Parathyroid adenoma (tissue), 2 donors: Measurements from ENCODE around the gene FGF11.

Experiments
- H2AFZ ChIP-seq: fragments of 300-600 bp; sonication (generic); one replicate; pipeline ENCODE4 v1.7.0; 2017; ENCODE audit warnings: antibody characterized with exemption, mild to moderate bottlenecking
- H3K27ac ChIP-seq: fragments of 300-600 bp; sonication (generic); one replicate; pipeline ENCODE4 v1.7.0; 2017
- H3K27me3 ChIP-seq: fragments of 300-600 bp; sonication (generic); one replicate; pipeline ENCODE4 v1.7.0; 2017; ENCODE audit warnings: low read length; ENCODE audit not compliant: control insufficient read depth, insufficient read depth
- H3K36me3 ChIP-seq: fragments of 300-600 bp; sonication (generic); one replicate; pipeline ENCODE4 v1.7.0; 2017; ENCODE audit warnings: low read length; ENCODE audit not compliant: control insufficient read depth, insufficient read depth
- H3K4me1 ChIP-seq: fragments of 300-600 bp; sonication (generic); one replicate; pipeline ENCODE4 v1.7.0; 2017; ENCODE audit warnings: control low read depth
- H3K4me2 ChIP-seq: fragments of 300-600 bp; sonication (generic); one replicate; pipeline ENCODE4 v1.7.0; 2017; ENCODE audit warnings: low read length
- H3K4me3 ChIP-seq: fragments of 300-600 bp; sonication (generic); one replicate; pipeline ENCODE4 v1.7.0; 2017; ENCODE audit warnings: low read depth, low read length
- H3K79me2 ChIP-seq: fragments of 300-600 bp; sonication (generic); one replicate; pipeline ENCODE4 v1.7.0; 2017; ENCODE audit warnings: control low read depth
- H3K9ac ChIP-seq: fragments of 300-600 bp; sonication (generic); one replicate; pipeline ENCODE4 v1.7.0; 2017; ENCODE audit warnings: mild to moderate bottlenecking
- H3K9me3 ChIP-seq: fragments of 300-600 bp; sonication (generic); one replicate; pipeline ENCODE4 v1.7.0; 2017; ENCODE audit warnings: low read length; ENCODE audit not compliant: control insufficient read depth
- CTCF ChIP-seq: fragments of 300-600 bp; sonication (generic); IDR thresholded peaks from one replicate; pipeline ENCODE4 v1.7.0; 2017; ENCODE audit warnings: antibody characterized with exemption, mild to moderate bottlenecking
- donor health status: primary hyperparathyroidism.

Gene FGF11

DNA sequence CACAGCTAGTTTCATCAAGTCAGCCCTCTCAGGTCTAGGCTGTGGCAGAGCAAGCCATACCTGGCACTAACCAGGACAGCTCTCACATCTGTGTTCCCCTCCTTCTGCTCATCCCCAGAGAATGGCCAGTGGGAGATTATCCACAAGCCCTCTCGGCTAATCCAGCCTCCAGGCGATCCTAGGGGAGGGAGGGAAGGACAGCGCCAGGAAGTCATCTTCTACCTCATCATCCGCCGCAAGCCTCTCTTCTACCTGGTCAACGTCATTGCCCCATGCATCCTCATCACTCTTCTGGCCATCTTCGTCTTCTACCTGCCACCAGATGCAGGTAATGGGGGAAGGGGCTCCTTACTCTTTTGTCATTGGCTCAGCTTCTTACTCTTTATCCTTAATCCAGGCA, 9.1 kb downstream of the FGF11 start:
- Histone ChIP-seq H3K4me1 (peaks cover 12% of the 10 kb centered on the region), H3K9ac (no peak overlapping the region), H3K36me3 (no peaks in the 10 kb centered on the region)

DNA sequence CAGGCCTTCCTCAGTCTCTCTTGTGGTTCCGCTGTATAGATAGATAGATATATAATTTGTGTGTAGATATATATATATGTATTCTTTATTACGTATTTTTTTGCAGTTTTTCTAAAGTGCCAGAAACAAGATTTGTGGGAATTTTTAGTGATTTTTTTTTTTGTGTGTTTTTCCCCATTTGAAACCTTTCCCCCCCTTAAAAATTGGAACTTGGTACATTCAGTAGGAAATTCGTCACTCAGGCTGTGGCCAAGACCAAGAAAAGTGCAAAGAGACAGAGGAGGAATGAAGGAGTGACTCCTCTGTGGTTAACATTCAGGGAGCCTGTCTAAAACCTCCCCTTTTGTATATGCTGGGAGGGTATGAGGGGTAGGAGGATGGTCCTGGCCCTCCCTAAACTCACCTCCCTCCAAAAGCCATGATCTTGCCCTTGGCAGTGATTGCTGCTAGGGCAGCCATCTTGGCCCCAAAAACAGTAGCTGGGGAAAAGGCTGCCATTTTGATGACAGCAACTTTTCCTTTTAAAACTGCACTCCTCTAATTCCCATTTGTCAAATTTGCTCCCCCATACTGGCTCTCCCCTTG, 20.7 kb downstream of the FGF11 start:
- Histone ChIP-seq H3K27me3 (no peaks in the 10 kb centered on the region), H3K4me3 (no peak overlapping the region), H3K36me3 (no peaks in the 10 kb centered on the region), H3K9me3 (no peaks in the 10 kb centered on the region), H2AFZ (no peak overlapping the region), H3K9ac (no peak overlapping the region), H3K79me2 (peaks cover 26% of the 10 kb centered on the region), H3K4me2 (no peak overlapping the region), H3K4me1 (no peaks in the 10 kb centered on the region), H3K27ac (peak overlapping the region; percentile 33)
- TF ChIP-seq CTCF: no peak

More for the DNA sequence above, 9.1 kb downstream of the FGF11 start:
- Histone ChIP-seq H3K4me2 (no peak overlapping the region), H3K79me2 (no peaks in the 10 kb centered on the region), H3K27me3 (no peaks in the 10 kb centered on the region), H3K27ac (no peak overlapping the region), H3K9me3 (no peaks in the 10 kb centered on the region), H3K4me3 (no peak overlapping the region), H2AFZ (no peak overlapping the region)
- no peak for TF ChIP-seq CTCF

DNA sequence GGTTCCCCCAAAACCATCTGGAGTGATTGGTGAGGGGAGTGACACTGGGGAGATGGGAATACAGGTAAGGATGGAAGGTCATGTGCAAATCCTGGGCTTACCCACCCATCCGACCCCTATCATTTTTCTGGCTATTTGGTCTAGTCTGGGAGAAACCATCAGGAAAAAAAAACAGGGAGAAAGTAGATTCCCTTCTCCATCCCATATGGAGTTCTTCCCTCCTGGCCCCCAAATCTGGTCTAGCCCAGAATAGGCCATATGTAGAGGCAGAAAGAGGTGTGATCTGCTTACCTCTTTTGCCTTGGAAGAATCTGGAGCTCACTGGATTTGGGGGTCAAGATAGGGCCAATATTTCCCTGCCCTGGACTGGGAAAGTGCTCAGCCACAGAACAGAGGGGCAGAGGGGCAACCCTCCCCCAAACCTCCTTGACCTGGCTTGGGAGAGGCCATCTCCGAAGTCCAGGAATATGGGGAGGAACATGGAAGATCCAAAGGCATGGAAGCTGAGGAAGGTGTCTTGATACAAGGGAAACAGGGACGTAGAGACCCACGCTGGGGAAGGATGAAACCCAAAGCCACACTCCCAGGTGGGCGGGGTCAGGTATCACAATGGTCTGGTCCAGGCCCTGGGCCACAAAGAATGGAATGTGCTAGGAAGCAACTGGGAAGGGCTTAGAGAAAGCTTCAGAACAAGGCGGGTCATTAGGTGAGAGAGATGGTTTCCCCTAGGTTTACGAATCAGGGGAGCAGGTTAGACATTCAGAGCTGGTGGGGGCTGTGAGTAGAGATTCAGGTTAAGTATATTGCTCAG, 21.7 kb downstream of the FGF11 start:
- TF ChIP-seq CTCF: no peak
- H3K9ac ChIP-seq: no peak overlapping the region
- no peak overlapping the region for H3K4me3 ChIP-seq
- H2AFZ ChIP-seq: no peak overlapping the region
- no peaks in the 10 kb centered on the region for H3K27me3 ChIP-seq
- H3K27ac ChIP-seq: peak overlapping the region; percentile 33
- H3K4me1 ChIP-seq: peaks cover 1% of the 10 kb centered on the region
- no peaks in the 10 kb centered on the region for H3K9me3 ChIP-seq
- peaks cover 33% of the 10 kb centered on the region for H3K79me2 ChIP-seq
- no peaks in the 10 kb centered on the region for H3K36me3 ChIP-seq
- no peak overlapping the region for H3K4me2 ChIP-seq

DNA sequence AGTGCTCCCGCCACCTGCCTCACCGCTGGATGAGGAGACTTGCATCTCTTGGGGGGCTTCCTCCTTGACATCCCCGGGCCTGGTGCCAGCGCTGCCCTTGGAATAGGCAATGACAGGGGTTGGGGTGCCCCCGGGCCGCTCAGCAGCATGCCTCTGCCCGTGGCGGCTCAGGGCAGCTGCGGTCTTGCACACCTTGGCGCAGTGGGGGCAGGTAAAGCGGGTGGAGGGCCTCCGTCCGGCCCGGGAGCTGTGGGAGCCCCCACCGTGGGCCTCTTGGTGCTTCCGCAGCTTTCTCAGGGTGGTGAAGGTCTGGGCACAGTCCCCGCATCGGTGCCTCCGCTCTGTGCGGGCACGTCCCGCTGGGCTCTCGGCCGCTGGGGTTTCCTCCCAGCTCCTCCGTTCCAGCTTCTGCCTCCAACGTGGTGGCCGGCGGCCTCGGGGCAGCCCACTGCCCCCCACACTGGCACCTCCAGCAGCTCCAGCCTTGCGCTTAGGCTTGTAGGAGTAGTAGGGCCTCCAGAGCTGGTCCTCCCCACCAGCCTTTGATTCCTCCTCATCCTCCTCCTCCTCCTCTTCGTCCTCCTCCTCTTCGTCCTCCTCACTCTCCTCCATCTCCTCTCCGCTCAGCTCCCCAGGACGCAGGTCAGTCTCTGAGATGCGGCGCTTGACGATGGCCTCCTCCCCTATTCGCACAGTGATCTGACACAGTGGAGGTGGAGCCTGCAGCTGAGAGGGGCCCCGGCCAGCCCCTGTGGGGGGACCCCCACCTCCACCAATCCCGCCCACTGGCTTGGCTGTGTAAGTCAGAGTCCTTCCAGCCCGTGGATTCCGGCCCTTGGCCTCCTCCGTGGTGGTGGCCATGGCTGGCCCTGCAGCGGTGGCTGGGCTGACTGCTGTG, 23.4 kb downstream of the FGF11 start:
- H3K79me2 ChIP-seq: peaks cover 44% of the 10 kb centered on the region

More for the DNA sequence above, 23.4 kb downstream of the FGF11 start:
- H3K27me3 ChIP-seq: no peaks in the 10 kb centered on the region
- H3K4me3 ChIP-seq: no peak overlapping the region
- H3K27ac ChIP-seq: no peak overlapping the region
- no peaks in the 10 kb centered on the region for H3K9me3 ChIP-seq
- H3K9ac ChIP-seq: no peak overlapping the region
- no peak overlapping the region for H2AFZ ChIP-seq
- H3K36me3 ChIP-seq: no peaks in the 10 kb centered on the region
- no peak for TF ChIP-seq CTCF
- peaks cover 18% of the 10 kb centered on the region for H3K4me1 ChIP-seq
- no peak overlapping the region for H3K4me2 ChIP-seq
